Karpas-422 (cell line): ENCODE data around the gene PCSK5. TPM values are rescaled to one million over a fixed set of nuclear protein-coding genes. Genes with fewer than 3 reads are reported as not detected.

Experiments
- DNase-seq: peaks from one replicate; pipeline ENCODE4 v3.0.0-alpha.2; 2015
- H2AFZ ChIP-seq: fragments of 200-600 bp; sonication (generic); 2 replicates; pipeline ENCODE4 v1.6.1; 2014; ENCODE audit warnings: antibody characterized with exemption, low read length, mixed read lengths
- H3K27ac ChIP-seq: fragments of 200-600 bp; sonication (generic); 2 replicates; pipeline ENCODE4 v1.5.1; 2014; ENCODE audit warnings: mild to moderate bottlenecking, low read length, moderate library complexity
- H3K27me3 ChIP-seq: fragments of 200-600 bp; sonication (generic); 2 replicates; pipeline ENCODE4 v1.6.1; 2014; ENCODE audit warnings: low read length, mixed read lengths
- H3K36me3 ChIP-seq: fragments of 200-600 bp; sonication (generic); 2 replicates; pipeline ENCODE4 v1.6.1; 2014; ENCODE audit warnings: low read length, mixed read lengths; ENCODE audit not compliant: insufficient read depth
- H3K4me1 ChIP-seq: fragments of 200-600 bp; sonication (generic); 2 replicates; pipeline ENCODE4 v1.6.1; 2014; ENCODE audit warnings: mild to moderate bottlenecking, low read length, mixed read lengths
- H3K4me2 ChIP-seq: fragments of 200-600 bp; sonication (generic); 2 replicates; pipeline ENCODE4 v1.6.1; 2014; ENCODE audit warnings: low read length, low read depth, mild to moderate bottlenecking; ENCODE audit not compliant: poor library complexity, severe bottlenecking
- H3K4me3 ChIP-seq: fragments of 200-600 bp; sonication (generic); 2 replicates; pipeline ENCODE4 v1.5.1; 2014; ENCODE audit warnings: mild to moderate bottlenecking, antibody characterized with exemption, low read length, mixed read lengths
- H3K79me2 ChIP-seq: fragments of 200-600 bp; sonication (generic); 2 replicates; pipeline ENCODE4 v1.6.1; 2014; ENCODE audit warnings: mild to moderate bottlenecking, low read length, mixed read lengths
- H3K9ac ChIP-seq: fragments of 200-600 bp; sonication (generic); 2 replicates; pipeline ENCODE4 v1.6.0; 2014; ENCODE audit warnings: low read length
- H3K9me2 ChIP-seq: fragments of 200-600 bp; sonication (generic), shearing (Covaris generic); replicated peaks from 2 replicates; pipeline ENCODE4 v1.6.0; 2014; ENCODE audit warnings: mild to moderate bottlenecking, low read length, moderate library complexity; ENCODE audit not compliant: insufficient read depth
- H3K9me3 ChIP-seq: fragments of 300-700, 200-600 bp; sonication (generic); 2 replicates; pipeline ENCODE4 v1.6.1; 2014; ENCODE audit warnings: low read length, mixed read lengths
- H4K20me1 ChIP-seq: fragments of 200-600 bp; sonication (generic); 2 replicates; pipeline ENCODE4 v1.6.1; 2014; ENCODE audit warnings: mild to moderate bottlenecking, antibody characterized with exemption, low read length, low read depth; ENCODE audit not compliant: insufficient read depth
- total RNA-seq: library from RNA; depleted of rRNA; stranded (reverse); fragments of >200 nt; shearing (Covaris generic); gene quantifications from 2 replicates; pipeline ENCODE4 v1.2.3, GENCODE V29; 2014; ENCODE audit warnings: low replicate concordance

Gene PCSK5
- total RNA-seq, 1 experiment from 2014 or later: not detected

- H2AFZ ChIP-seq: no peak overlapping the region
- H3K4me3 ChIP-seq: no peak overlapping the region
- no peaks in the 10 kb centered on the region for H3K9me3 ChIP-seq
- no peak overlapping the region for H3K4me2 ChIP-seq
- no peak for DNase-seq
- no peaks in the 10 kb centered on the region for H4K20me1 ChIP-seq
- H3K9ac ChIP-seq: no peak overlapping the region
- no peaks in the 10 kb centered on the region for H3K4me1 ChIP-seq
- H3K27me3 ChIP-seq: no peaks in the 10 kb centered on the region
- no peaks in the 10 kb centered on the region for H3K9me2 ChIP-seq
- no peak overlapping the region for H3K27ac ChIP-seq
- H3K79me2 ChIP-seq: no peaks in the 10 kb centered on the region
- H3K36me3 ChIP-seq: no peaks in the 10 kb centered on the region
These were observed 137.4 kb downstream of the PCSK5 start for GRCh38 chr9:76027861-76028260.

- no peak overlapping the region for H3K27ac ChIP-seq
- H2AFZ ChIP-seq: no peak overlapping the region
- H3K4me2 ChIP-seq: no peak overlapping the region
- no peaks in the 10 kb centered on the region for H3K9me3 ChIP-seq
- H3K4me1 ChIP-seq: no peaks in the 10 kb centered on the region
- DNase-seq: no peak
- no peak overlapping the region for H3K9ac ChIP-seq
- no peaks in the 10 kb centered on the region for H3K36me3 ChIP-seq
- H3K27me3 ChIP-seq: no peaks in the 10 kb centered on the region
- H3K9me2 ChIP-seq: no peaks in the 10 kb centered on the region
- no peaks in the 10 kb centered on the region for H3K79me2 ChIP-seq
- no peaks in the 10 kb centered on the region for H4K20me1 ChIP-seq
- no peak overlapping the region for H3K4me3 ChIP-seq
These were observed 141.7 kb downstream of the PCSK5 start for GRCh38 chr9:76032038-76032796.

GRCh38 chr9:76032797-76033373 lies 142.4 kb downstream of the PCSK5 start:
- H3K9me3 ChIP-seq: no peaks in the 10 kb centered on the region
- no peaks in the 10 kb centered on the region for H3K9me2 ChIP-seq
- H3K4me1 ChIP-seq: peaks cover 3% of the 10 kb centered on the region
- no peaks in the 10 kb centered on the region for H3K36me3 ChIP-seq
- H3K4me3 ChIP-seq: no peak overlapping the region
- DNase-seq: no peak
- H3K27me3 ChIP-seq: no peaks in the 10 kb centered on the region
- no peak overlapping the region for H3K27ac ChIP-seq
- H3K79me2 ChIP-seq: no peaks in the 10 kb centered on the region
- no peak overlapping the region for H3K4me2 ChIP-seq
- no peak overlapping the region for H3K9ac ChIP-seq
- no peak overlapping the region for H2AFZ ChIP-seq
- H4K20me1 ChIP-seq: no peaks in the 10 kb centered on the region

- H3K27ac ChIP-seq: no peak overlapping the region
- H3K27me3 ChIP-seq: no peaks in the 10 kb centered on the region
- H3K9me2 ChIP-seq: no peaks in the 10 kb centered on the region
- peaks cover 6% of the 10 kb centered on the region for H3K4me1 ChIP-seq
- H3K79me2 ChIP-seq: no peaks in the 10 kb centered on the region
- DNase-seq: no peak
- H3K36me3 ChIP-seq: no peaks in the 10 kb centered on the region
- H3K4me3 ChIP-seq: no peak overlapping the region
- H3K9ac ChIP-seq: no peak overlapping the region
- no peaks in the 10 kb centered on the region for H4K20me1 ChIP-seq
- no peak overlapping the region for H2AFZ ChIP-seq
- H3K9me3 ChIP-seq: no peaks in the 10 kb centered on the region
- no peak overlapping the region for H3K4me2 ChIP-seq
These were observed 143.6 kb downstream of the PCSK5 start for GRCh38 chr9:76034049-76034448.

- H3K4me2 ChIP-seq: no peak overlapping the region
- H3K9ac ChIP-seq: no peak overlapping the region
- H2AFZ ChIP-seq: no peak overlapping the region
- H3K27me3 ChIP-seq: no peaks in the 10 kb centered on the region
- no peaks in the 10 kb centered on the region for H3K9me3 ChIP-seq
- H3K27ac ChIP-seq: no peak overlapping the region
- no peaks in the 10 kb centered on the region for H3K36me3 ChIP-seq
- no peaks in the 10 kb centered on the region for H3K9me2 ChIP-seq
- no peak overlapping the region for H3K4me3 ChIP-seq
- peaks cover 6% of the 10 kb centered on the region for H3K4me1 ChIP-seq
- H3K79me2 ChIP-seq: no peaks in the 10 kb centered on the region
- no peaks in the 10 kb centered on the region for H4K20me1 ChIP-seq
- no peak for DNase-seq
These were observed 146.3 kb downstream of the PCSK5 start for GRCh38 chr9:76036762-76037161.

GRCh38 chr9:76037587-76038225 lies 147.2 kb downstream of the PCSK5 start:
- H3K9me3 ChIP-seq: no peaks in the 10 kb centered on the region
- no peaks in the 10 kb centered on the region for H3K79me2 ChIP-seq
- no peaks in the 10 kb centered on the region for H3K27me3 ChIP-seq
- H2AFZ ChIP-seq: no peak overlapping the region
- no peak overlapping the region for H3K9ac ChIP-seq
- peaks cover 6% of the 10 kb centered on the region for H3K4me1 ChIP-seq
- H4K20me1 ChIP-seq: no peaks in the 10 kb centered on the region
- H3K9me2 ChIP-seq: no peaks in the 10 kb centered on the region
- no peak overlapping the region for H3K27ac ChIP-seq
- H3K36me3 ChIP-seq: no peaks in the 10 kb centered on the region
- no peak overlapping the region for H3K4me3 ChIP-seq
- no peak overlapping the region for H3K4me2 ChIP-seq
- no peak for DNase-seq

- no peak for DNase-seq
- Histone ChIP-seq H3K9me2 (no peaks in the 10 kb centered on the region), H3K9ac (no peak overlapping the region), H3K4me1 (peaks cover 6% of the 10 kb centered on the region), H3K4me2 (no peak overlapping the region), H3K9me3 (no peaks in the 10 kb centered on the region), H2AFZ (no peak overlapping the region), H3K4me3 (no peak overlapping the region), H3K36me3 (no peaks in the 10 kb centered on the region), H4K20me1 (no peaks in the 10 kb centered on the region), H3K79me2 (no peaks in the 10 kb centered on the region), H3K27ac (no peak overlapping the region), H3K27me3 (no peaks in the 10 kb centered on the region)
These were observed 148.0 kb downstream of the PCSK5 start for GRCh38 chr9:76038431-76038830.

GRCh38 chr9:76044266-76044819 lies 153.9 kb downstream of the PCSK5 start:
- H3K4me1 ChIP-seq: no peaks in the 10 kb centered on the region
- no peak for DNase-seq
- no peak overlapping the region for H2AFZ ChIP-seq
- H3K4me2 ChIP-seq: no peak overlapping the region
- no peaks in the 10 kb centered on the region for H3K36me3 ChIP-seq
- H3K9ac ChIP-seq: no peak overlapping the region
- H3K4me3 ChIP-seq: no peak overlapping the region
- no peaks in the 10 kb centered on the region for H3K79me2 ChIP-seq
- H3K27ac ChIP-seq: no peak overlapping the region
- no peaks in the 10 kb centered on the region for H4K20me1 ChIP-seq
- H3K9me2 ChIP-seq: no peaks in the 10 kb centered on the region
- no peaks in the 10 kb centered on the region for H3K9me3 ChIP-seq
- H3K27me3 ChIP-seq: no peaks in the 10 kb centered on the region
